HG03460 (cell line): ENCODE measurements around the gene CLASRP.

ENCODE experiments used
- ATAC-seq: cut with Tn5 transposase; IDR thresholded peaks from one replicate; pipeline ENCODE4 v1.9.1; 2021; ENCODE audit not compliant: unreplicated experiment

The CLASRP gene

DNA sequence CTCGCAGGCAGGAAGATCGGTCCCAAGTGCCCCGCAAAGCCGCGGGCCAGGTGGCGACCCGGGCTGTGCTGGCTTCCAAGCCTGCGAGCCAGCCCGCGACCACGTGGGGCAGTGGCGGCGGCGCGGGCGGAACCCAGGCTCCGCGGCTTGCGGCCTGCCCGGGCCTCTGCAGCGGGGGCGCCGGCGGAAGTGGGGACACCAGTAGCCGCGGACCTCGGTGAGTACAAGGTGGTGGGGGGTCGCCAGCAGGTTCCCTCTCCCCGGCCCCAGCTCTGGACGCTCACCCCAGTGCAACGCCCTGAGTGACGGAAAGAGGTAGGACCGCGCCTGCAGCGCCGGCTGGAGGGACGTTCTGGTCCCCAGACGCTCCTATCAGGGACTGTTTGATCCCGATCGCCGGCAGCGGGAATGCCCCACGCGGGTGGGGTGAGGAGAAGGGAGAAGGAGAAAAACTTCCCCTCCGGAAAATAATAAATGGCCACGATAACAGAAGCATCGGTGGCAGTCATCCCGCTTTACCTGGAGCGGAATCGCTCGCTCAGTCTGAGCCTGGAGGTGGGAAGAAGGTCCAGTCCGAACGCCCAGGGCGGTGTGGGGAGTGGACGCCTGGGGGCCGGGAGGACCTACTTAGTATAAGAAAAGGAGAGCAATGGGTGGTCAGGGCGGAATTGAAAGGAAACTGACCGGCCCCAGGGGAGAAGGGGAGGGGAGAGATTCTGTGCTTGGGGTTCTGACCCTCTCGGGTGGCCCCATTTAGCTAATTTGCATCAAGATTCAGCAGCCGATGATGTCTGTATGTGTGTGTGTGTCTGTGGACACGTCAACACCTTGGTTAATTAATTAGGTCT is 40.4 kb downstream of the CLASRP start, which contains the start of gene GEMIN7:
GEMIN7 (plus strand) TSS at position 198 of the 848 bp plus-strand sequence. CDS start 10,855 bp downstream, outside the sequence.
- ATAC-seq = no peak

DNA sequence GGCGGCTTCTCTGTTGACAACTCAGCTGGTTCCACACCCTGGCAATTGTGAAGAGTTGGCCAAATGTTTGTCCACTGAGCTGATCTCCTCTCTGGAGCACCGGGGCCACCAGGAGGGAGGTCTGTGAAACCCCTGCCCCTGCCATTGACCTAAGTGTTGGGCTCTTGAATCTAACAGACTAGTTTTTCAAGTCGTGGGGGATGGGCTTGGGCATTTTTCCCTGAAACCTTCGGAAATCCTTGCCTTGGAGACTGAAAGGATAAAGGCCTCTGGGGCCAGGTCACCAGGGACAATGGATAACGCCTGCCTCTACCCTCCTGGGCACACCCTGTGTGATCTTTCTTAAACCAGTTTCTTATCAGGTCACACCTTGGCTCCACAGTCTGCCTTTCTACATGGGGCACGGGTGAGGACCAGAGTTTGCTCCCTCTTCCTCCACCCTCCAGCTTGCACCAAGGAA is 41.1 kb downstream of the CLASRP start:
- ATAC-seq = no peak

- ATAC-seq = no peak
These were observed 43.3 kb downstream of the CLASRP start for GRCh38 chr19:45082170-45082569.

GRCh38 chr19:45086480-45086879 is 47.6 kb downstream of the CLASRP start:
- ATAC-seq = no peak

- ATAC-seq = no peak
These were observed 48.7 kb downstream of the CLASRP start for GRCh38 chr19:45087531-45087930.

GRCh38 chr19:45090034-45090433 is 51.2 kb downstream of the CLASRP start:
- no peak for ATAC-seq

DNA sequence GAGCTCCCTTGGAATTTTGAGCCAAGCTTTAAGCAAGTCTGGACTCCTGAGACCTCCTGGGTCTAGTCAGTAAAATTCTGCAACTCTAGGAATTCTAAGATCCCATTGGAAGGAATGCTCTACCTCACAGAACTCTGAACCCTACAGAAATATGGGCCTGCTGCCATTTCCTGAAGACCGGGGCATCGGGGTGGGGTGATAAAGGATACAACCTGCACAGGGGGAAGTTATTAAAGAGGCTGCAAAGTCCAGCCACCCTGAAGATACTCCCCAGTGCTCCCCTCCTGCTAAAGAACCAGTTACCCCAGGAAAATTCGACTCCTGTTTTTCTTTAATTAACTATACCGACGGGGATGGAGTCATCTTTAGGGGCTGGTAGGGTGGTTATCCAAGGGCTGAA is 51.8 kb downstream of the CLASRP start:
- ATAC-seq = no peak

DNA sequence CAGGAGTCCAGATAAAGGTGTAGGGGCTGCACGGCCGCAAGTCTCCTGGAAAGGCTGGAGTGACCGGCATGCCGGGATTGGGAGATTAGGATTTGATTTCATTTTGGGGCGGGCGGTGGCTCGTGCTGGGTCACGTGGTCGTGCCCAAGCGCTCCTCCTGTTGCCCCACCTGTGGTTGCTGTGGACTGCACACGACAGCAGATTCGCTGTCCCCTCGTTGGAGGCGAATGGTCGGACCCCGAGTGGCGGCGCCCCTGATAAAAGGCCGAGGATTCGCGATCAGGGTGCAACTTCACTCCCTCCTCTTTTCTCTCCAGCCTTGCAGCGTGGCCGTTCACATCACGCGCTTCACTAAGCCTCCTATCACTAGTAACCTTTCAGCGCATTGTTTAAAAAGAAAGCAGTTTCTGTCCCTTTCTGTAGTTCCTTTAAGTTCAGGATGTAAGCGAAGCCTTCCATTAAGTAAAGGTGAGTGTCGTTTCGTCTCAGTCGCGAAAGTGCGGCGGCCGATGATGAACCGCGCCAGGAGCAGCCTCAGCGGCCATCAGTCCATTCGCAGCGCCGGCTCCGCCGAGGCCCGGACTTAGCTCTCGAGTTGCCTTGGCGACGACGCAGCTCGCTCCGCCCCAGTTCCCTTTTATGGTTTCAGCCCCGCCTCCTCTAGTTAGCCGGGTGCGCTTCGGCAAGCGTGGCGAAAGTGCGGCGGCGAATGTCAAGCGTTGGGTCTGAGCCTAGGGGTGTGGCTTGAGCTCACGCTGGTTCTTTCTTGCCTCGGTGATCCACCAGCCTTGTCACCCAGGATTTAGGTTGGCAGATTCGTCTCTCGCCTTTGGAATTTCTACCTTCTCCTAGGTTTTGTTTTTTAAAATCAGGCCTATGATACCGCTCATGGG is 52.4 kb downstream of the CLASRP start:
- ATAC-seq = peak; percentile 60

GRCh38 chr19:45092747-45093678 is 54.2 kb downstream of the CLASRP start, which contains the start of gene PPP1R37:
PPP1R37 (plus strand) TSS chr19:45093179; CDS start chr19:45093326, 147 bp downstream.
- ATAC-seq = peak; percentile 51

GRCh38 chr19:45094137-45094536 is 55.3 kb downstream of the CLASRP start:
- no peak for ATAC-seq

DNA sequence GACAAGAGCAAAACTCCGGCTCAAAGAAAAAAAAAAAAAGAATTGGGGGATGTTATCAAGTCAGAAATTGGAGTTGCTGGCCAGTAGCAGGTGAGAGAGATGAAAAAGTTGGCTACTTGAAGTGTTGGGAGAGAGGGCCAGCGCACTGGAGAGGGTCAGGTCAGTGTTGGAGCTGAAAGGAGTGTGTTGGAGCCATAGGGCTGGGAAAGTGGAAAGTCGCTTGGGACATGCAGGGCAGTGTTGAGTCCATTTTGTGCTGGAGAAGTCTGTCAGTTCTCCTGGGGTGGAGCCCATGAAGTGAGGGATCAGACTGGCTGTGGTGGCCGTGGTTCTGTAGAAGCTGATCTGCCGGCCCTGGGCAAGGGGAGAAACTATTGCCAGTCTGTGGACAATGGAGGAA is 55.9 kb downstream of the CLASRP start:
- no peak for ATAC-seq

GRCh38 chr19:45095496-45096413 is 56.9 kb downstream of the CLASRP start:
- ATAC-seq = no peak

GRCh38 chr19:45096700-45097099 is 57.9 kb downstream of the CLASRP start:
- no peak for ATAC-seq

DNA sequence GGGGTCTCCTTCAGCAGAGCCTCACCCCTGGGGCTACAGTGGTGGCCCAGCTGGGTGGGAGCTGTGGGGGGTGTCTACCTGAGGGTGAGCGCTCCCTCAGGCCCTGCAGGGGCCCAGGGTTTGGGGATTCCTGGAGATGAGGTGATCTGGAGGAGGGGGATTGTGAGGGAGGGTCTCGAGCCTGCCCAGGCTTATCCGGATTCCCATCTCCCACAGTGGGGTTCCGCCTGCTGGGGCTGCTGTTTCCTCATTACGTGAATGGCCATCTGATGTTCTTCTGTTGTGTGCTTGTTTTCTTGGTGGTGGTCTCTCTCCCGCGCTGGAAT is 58.6 kb downstream of the CLASRP start:
- ATAC-seq = no peak

DNA sequence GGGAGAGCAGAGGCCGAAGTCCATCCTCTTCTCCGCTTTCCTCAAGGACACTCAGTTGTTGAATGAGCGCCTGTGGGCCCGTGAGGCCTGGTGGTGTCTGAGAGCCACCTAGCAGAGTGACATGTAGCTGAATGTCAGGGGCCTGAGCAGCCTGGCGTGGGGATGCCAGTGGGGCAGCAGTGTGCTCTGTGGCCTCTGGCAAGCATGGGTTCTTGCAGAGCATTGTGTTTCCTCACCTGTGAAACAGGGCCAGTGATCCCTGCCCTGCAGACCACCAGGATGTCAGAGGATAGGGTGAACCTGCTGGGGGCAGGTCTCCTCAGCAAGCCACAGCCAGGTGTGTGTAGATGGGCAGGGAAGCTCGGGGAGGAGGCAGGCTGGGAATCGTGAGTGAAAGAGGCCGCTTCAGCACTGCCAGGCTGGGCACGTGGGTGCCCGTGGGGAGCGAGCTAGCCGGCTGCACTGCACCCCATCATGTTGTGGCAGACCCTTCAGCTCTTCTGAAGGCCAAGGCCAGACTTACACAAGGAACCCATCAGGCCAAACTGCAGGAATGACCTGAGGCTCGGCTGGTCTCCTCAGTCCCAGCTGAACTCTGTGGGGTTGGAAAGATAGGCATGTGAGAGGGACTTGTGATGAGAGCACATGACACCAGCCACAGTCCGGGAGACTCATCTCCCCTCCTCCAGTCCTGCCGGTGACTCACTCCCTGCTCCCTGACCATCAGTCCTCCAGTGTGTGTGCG is 59.1 kb downstream of the CLASRP start:
- no peak for ATAC-seq

- no peak for ATAC-seq
These were observed 59.9 kb downstream of the CLASRP start for GRCh38 chr19:45098521-45099466.

DNA sequence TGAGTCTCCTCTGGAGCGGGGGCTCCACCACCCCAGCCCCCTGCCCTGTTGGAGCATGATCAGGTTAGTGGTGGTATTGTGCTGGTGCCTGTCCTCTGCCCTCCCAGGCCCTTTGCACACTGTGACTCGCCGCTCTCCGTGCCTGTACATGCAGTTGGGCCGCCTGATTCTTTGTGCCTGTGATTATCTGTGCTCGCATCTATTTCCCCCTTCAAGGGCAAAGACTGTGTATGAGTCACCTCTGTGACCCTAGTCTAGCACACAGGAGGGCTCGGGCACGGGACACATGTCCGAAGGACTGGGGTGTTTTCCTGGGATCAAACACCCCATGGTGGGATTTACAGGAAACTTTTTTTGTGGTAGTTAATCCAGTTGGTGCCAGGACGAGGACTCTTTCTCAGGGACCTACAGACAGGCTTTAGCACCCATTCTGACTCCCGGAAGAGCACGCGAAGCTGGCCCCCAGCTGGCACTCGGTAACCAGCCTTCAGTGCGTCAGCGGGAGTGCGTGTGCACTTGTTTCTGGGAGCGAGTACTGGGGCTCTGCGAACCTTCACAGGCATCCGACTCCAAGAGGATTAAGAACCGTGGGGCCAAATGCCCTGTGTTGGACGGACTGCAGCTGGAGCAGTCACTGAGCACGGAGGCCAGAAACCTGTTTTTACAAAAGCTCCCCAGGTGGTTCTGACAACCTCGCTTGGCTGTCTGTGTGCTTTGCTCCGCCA is 60.8 kb downstream of the CLASRP start:
- ATAC-seq = no peak
